ENCODE results near the gene TAGLN3.

DNA sequence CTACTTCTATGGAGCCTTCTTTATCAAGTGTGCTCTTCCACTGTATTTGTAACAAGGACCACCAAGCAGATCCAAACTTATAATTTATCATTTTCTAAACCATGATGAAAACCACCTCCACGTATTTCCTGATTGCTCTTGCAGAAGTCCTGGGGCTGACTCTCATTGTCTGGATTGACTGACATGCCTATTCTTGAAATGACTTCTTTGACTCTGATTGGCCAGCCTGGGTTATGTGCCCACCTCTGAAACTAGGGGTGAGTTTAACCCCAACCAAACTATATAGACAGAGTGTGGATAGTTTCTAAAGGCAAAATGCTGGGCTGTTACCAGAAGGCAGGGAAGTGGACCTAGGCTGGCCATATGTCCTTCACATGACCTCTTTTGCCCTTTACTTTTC lies 48.5 kb downstream of the TAGLN3 start:
- TF ChIP-seq, protein P1, sequence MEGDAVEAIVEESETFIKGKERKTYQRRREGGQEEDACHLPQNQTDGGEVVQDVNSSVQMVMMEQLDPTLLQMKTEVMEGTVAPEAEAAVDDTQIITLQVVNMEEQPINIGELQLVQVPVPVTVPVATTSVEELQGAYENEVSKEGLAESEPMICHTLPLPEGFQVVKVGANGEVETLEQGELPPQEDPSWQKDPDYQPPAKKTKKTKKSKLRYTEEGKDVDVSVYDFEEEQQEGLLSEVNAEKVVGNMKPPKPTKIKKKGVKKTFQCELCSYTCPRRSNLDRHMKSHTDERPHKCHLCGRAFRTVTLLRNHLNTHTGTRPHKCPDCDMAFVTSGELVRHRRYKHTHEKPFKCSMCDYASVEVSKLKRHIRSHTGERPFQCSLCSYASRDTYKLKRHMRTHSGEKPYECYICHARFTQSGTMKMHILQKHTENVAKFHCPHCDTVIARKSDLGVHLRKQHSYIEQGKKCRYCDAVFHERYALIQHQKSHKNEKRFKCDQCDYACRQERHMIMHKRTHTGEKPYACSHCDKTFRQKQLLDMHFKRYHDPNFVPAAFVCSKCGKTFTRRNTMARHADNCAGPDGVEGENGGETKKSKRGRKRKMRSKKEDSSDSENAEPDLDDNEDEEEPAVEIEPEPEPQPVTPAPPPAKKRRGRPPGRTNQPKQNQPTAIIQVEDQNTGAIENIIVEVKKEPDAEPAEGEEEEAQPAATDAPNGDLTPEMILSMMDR (IDR thresholded peaks at IDR 0.05), result no peak
- no peak for TF ChIP-seq POLR2A (IDR thresholded peaks at IDR 0.05)
